MV-4-11 (cell line): Measurements from ENCODE around the gene MRFAP1L1.
"Not testable (repeated sequence)": the region's sequence is repeated elsewhere in the genome, so short reads cannot be mapped to it uniquely, and the experiment has no call there.

Experiments used
- DNase-seq: peaks from one replicate; lab custom pipeline; 2025; lab: John Stamatoyannopoulos, UW

MRFAP1L1 gene

DNA sequence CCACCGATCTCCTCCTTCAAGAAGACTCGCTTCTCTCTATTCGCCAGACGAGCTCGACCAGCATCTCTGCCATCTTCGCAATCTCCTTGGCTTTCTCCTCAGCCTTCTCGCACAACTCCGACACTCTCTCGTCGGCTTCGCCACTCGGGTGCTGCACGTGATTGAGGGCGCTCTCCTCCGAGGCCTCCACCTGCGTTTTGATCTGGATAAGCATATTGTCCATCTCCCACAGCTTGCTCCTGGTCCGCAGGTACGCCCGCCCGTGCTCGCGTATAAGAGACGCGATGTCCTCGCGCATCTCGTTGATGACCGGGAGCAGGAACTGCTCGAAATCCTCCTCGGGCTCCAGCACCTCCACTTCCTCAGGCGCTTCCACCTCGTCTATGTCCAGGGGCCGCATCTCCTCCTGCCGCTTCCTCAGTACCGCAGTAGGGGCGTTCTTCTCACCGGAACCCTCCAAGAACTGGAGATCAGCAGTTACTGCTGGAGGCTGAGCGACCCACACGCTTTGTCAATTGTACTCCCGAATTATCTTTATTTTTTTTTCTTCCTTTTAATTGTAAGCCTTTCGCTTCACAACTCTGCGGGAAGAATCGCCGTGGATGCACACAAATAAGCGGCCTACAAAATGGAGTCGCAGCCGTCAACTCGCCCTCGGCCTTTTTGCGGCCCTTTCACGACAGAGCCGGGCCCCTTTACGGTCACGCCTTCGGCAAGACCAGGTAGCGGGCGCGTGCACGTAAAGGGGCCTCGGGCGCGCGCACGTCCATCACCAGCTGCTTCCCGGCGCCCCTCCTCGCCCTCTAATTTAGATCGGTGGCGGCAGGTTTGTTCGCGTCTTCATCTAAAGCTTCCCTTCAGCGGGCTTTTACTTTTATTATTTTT lies at the start of gene MRFAP1L1:
TSS of gene MRFAP1L1 (minus strand) at position 636 of the 885 bp plus-strand sequence. CDS start at position 400, 236 bp downstream.
- DNase-seq, result peak; percentile 93

- DNase-seq, result no peak
Measured at GRCh38 chr4:6758728-6759127, 49.1 kb upstream of the MRFAP1L1 start.

DNA sequence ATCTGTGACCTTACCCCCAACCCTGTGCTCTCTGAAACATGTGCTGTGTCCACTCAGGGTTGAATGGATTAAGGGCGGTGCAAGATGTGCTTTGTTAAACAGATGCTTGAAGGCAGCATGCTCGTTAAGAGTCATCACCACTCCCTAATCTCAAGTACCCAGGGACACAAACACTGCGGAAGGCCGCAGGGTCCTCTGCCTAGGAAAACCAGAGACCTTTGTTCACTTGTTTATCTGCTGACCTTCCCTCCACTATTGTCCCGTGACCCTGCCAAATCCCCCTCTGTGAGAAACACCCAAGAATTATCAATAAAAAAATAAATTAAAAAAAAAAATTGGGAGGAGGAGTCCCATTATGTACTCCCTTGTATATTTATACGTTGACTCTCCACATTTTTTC lies 46.7 kb upstream of the MRFAP1L1 start:
- DNase-seq, result not testable (repeated sequence)

- DNase-seq, result no peak
Measured at GRCh38 chr4:6755088-6755753, 45.6 kb upstream of the MRFAP1L1 start.

- no peak for DNase-seq
Measured at GRCh38 chr4:6754481-6755087, 44.9 kb upstream of the MRFAP1L1 start.

- no peak for DNase-seq
Measured at GRCh38 chr4:6753891-6754290, 44.2 kb upstream of the MRFAP1L1 start.

GRCh38 chr4:6753103-6753560 lies 43.5 kb upstream of the MRFAP1L1 start:
- DNase-seq, result peak; percentile 86

DNA sequence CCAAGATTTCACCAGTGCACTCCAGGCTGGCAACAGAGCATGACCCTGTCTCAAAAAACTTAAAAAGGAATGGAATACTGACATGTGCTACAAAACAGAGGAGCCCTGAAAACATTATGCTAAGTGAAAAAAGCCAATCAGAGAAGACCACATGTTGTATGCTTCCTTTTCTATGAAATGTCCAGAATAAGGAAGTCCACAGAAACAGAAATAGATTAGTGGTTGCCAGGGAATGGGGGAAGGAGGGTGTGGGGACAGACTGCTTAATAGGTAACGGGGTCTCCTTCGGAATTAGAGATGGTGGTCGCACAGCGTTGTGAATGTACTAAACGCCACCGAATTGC lies 42.8 kb upstream of the MRFAP1L1 start:
- DNase-seq, result peak; percentile 91

DNA sequence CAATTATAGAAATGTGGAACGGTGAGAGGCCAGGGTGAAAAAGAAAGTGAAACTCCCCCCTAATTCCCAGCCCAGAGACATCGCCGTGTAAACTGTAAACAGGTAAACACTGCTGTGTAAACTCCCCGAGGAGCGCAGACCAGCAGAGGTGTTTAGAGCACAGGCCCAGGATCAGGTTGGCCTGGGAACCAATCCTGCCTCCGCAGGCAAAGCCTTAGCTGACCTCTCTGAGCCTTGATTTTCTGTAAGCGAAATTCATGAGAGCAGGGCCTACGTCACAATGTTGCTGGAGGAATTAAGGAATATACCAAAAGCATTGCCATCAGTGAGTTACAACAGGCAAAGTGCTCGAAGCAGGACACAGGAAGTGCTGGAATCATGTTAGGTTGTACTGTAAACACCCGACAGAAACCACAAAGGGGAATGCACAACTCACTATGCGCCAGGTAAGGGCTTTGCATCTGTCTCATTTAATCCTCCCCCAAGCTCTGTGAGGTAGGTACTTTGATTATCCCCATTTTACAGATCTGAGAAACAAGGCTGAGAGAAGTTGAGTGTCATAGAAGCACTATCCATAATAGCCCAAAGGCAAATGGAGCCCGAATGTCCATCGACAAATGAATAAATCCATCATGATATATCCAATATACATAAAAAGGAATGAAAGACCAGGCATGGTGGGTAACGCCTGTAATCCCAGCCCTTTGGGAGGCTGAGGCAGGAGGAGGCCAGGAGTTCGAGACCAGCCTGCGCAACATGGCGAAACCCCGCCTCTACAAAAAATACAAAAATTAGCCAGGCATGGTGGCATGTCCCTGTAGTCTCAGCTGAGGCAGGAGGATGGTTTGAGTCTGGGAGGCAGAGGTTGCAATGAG lies 42.2 kb upstream of the MRFAP1L1 start:
- DNase-seq, result no peak

- DNase-seq, result no peak
Measured at GRCh38 chr4:6750286-6751221, 40.9 kb upstream of the MRFAP1L1 start.

DNA sequence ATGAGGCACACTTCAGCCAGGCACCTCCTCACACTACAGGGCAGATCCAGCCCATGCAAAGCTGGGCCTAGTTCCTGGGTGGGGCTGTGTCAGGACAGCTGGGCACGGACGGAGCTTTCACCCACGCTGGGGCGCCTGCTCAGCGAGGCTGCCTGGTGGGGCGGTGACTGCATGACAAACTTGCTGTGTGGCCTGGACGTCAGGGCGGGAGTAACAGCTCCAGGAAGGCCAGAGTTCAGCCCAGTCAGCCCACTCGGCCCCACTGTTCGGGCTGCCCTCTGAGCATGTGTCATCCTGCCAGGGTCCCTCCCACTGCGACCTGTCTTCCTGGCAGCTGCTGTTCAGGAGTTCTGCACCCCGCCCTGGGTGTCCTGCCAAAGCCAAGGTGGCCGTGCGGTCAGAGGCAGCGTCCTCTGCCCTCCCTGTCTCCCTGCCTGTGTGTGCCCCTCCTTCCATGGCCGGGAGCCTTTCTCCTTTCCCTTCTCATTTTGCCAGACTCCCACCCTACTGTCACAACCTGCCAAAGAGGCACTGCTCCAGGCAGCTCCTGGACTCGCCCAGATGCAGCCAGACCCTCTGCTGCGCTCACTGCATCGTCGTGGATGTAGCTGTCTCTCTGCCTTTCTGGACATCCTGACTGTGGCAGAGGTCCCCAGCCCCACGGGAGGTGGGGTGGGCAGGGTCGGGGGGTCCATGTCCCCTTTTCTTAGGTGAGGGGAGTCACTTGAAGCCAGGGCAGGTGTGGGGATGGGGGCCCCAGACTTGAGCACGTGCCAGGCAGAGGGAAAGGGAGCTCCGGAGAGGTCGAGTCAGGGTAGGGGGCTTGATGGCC lies 39.9 kb upstream of the MRFAP1L1 start:
- DNase-seq, result peak; percentile 24

DNA sequence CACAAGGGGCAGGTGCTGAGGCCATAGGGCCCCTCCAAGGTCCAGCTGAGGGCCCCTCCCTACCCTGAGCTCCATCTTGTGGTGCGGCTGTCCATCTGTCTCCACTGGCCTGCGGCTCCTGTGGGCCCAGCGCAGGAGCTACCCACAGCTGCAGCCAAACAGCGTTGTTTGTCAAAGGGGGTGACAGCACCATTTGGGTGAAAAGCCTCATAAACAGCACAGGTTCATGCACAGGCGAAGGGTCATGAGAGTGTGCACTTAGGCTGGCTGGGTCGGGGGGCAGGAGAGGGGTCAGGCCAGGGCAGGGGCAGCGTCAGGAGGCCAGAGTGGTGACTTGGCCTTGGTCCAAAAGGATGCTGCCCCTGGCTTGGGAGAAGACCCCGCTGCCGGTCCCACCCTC lies 38.6 kb upstream of the MRFAP1L1 start:
- DNase-seq, result no peak

GRCh38 chr4:6747294-6748051 lies 37.8 kb upstream of the MRFAP1L1 start:
- DNase-seq, result no peak

DNA sequence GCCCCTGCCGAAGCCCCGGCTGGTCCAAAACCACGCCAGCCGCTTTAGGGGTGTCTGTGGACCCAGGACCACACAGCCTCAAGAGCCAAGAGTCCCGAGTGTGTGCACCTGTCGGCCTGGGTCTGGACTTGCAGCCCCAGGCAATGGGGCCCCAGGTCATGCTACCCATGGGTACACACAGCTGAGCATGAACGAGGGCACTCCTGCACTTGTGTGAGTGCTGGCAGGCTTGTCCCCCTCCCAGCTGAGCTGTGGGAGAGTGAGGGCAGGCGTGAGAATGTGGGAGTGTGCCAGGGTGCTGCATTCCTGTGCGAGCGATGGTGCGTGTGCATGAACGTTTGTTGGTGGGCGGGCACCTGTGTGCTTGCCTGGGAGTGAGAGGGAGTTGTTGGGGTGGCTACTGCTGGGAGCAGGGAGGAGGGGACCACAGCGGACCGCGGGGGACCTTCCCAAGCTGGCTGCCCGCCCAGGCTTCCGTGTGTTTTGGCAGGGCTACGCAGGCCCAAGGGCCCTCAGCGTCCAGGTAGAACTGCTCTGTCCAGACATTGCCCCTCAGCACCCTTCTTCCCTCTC lies 37.1 kb upstream of the MRFAP1L1 start:
- no peak for DNase-seq

GRCh38 chr4:6742989-6743388 lies 33.3 kb upstream of the MRFAP1L1 start:
- DNase-seq, result no peak

- no peak for DNase-seq
Measured at GRCh38 chr4:6742507-6742906, 32.8 kb upstream of the MRFAP1L1 start.

DNA sequence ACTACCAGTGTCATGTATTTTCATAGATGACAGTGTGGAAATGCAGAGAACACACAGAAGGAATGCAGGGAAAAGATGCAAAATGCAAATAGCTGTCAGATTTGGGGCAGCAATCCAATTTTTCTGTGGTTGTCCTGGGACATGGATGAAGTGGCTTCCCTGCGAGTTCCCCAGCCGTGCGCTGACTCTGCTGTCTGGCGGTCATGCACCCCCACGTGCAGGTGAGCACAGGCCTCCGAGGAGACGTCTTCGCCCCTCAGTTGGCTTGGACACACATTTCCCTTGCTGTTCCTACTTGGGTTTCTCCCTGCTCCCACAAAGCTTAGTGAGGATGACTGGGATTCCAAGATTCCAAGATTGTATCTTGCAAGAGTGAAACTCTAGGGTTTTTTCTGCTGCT lies 30.7 kb upstream of the MRFAP1L1 start:
- DNase-seq, result no peak

GRCh38 chr4:6739920-6740319 lies 30.3 kb upstream of the MRFAP1L1 start:
- no peak for DNase-seq
